HepG2 (cell line): ENCODE data around the gene RGPD3. TPM values are rescaled to one million over a fixed set of nuclear protein-coding genes. Genes with fewer than 3 reads are reported as not detected.

Experiments used
- CEBPB ChIP-seq: IDR thresholded peaks from 2 replicates; pipeline ENCODE4 v1.6.1; 2011; ENCODE audit warnings: low read depth, low read length, improper control_type of control experiment, borderline replicate concordance
- ISX ChIP-seq: sonication (generic); formaldehyde crosslinking; conservative IDR thresholded peaks from 2 replicates; pipeline ENCODE4 v1.5.0; 2020; ENCODE audit warnings: missing genetic modification reagents
- NFIB ChIP-seq: sonication (generic); formaldehyde crosslinking; IDR thresholded peaks from 2 replicates; pipeline ENCODE4 v1.9.0; 2021; ENCODE audit warnings: missing genetic modification reagents, mild to moderate bottlenecking, borderline replicate concordance
- RXRB ChIP-seq: IDR thresholded peaks from 2 replicates; pipeline ENCODE4 v1.6.1; 2016; ENCODE audit warnings: borderline replicate concordance, missing genetic modification reagents, missing compliant biosample characterization
- TCF7L2 ChIP-seq: IDR thresholded peaks from 2 replicates; pipeline ENCODE4 v1.6.1; 2011; ENCODE audit warnings: mild to moderate bottlenecking, low read depth, low read length, moderate library complexity
- ZNF20 ChIP-seq: sonication (generic); formaldehyde crosslinking; IDR thresholded peaks from 2 replicates; pipeline ENCODE4 v1.4.0; 2020; ENCODE audit warnings: mild to moderate bottlenecking, moderate library complexity, missing genetic modification reagents
- ZNF33A ChIP-seq: sonication (generic); formaldehyde crosslinking; IDR thresholded peaks from 2 replicates; pipeline ENCODE4 v1.5.1; 2020; ENCODE audit warnings: missing genetic modification reagents, mild to moderate bottlenecking, moderate library complexity, borderline replicate concordance
- ZNF431 ChIP-seq: sonication (generic); formaldehyde crosslinking; IDR thresholded peaks from 2 replicates; pipeline ENCODE4 v1.9.0; 2022; ENCODE audit warnings: missing genetic modification reagents, low read depth, mild to moderate bottlenecking, borderline replicate concordance
- polyA plus RNA-seq, 8 experiments: library from polyadenylated mRNA; depleted of rRNA in 3 of 8; stranded (reverse) in 7 of 8; unstranded in 1 of 8; fragments of >200 nt; fragmentation: Illumina TruSeq in 4 of 8; extraction: Trizol in 4 of 8; gene quantifications; 2 replicates each; pipeline versions ENCODE4 v1.2.1 to v1.2.3, GENCODE V29; 2011 to 2016; ENCODE audit warnings: low read depth in 4 of 8, missing spikeins in 1 of 8, mixed read lengths in 1 of 8; ENCODE audit not compliant: insufficient read depth in 1 of 8
- total RNA-seq, 5 experiments: library from RNA; depleted of rRNA; stranded (reverse); fragments of >200 nt; fragmentation: Illumina TruSeq; extraction: Trizol; gene quantifications; 2 replicates each; pipeline ENCODE4 v1.2.3, GENCODE V29; 2016; ENCODE audit warnings: low read depth in 1 of 5
- TF ChIP-seq, protein P1 (sequence below): IDR thresholded peaks from 2 replicates; pipeline ENCODE4 v1.6.1; 2012; ENCODE audit warnings: low read length, improper control_type of control experiment
- TF ChIP-seq, protein P2 (sequence below): sonication (generic); formaldehyde crosslinking; conservative IDR thresholded peaks from 2 replicates; pipeline ENCODE4 v1.4.0; 2020; ENCODE audit warnings: missing genetic modification reagents

RGPD3 gene
- total and polyA plus RNA-seq, 2 of the 13 experiments (the other 11 are each of a cell fraction or from before 2014, with no cell fraction given), result 0.13 to 0.24 TPM

DNA sequence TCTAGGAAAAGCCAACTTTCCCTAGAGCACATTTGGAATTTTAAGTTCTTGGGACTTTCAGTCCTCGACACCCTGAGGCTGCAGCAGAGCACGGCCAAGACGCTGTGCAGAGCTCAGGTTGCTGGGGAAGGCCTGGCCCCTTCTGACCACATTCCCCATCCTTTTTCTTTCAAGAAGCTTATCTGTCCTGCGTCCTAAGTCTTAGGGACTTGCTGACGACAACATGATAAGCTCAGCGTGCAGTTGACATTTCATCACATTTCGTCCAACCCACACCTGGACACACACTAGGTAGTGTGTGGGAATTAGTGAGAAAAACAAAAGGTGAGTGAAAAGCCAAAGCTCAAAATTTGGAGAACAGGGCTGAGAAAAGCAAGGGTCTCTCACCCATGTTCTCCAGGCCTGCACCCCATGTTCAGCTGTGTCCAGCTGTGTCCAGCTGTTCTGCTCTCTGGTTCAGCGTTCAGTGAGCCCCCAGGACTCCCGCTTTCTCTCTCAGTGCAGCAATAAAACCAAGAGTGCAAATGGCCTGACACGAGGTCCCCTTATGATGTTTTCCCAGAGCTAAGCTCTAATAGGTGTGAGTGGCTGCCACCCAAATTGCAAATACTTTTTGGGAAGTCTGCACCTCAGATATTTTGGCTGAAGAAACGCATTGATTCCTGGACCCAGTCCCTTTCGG lies 101.9 kb downstream of the RGPD3 start (continued):
- TF ChIP-seq, protein P1, sequence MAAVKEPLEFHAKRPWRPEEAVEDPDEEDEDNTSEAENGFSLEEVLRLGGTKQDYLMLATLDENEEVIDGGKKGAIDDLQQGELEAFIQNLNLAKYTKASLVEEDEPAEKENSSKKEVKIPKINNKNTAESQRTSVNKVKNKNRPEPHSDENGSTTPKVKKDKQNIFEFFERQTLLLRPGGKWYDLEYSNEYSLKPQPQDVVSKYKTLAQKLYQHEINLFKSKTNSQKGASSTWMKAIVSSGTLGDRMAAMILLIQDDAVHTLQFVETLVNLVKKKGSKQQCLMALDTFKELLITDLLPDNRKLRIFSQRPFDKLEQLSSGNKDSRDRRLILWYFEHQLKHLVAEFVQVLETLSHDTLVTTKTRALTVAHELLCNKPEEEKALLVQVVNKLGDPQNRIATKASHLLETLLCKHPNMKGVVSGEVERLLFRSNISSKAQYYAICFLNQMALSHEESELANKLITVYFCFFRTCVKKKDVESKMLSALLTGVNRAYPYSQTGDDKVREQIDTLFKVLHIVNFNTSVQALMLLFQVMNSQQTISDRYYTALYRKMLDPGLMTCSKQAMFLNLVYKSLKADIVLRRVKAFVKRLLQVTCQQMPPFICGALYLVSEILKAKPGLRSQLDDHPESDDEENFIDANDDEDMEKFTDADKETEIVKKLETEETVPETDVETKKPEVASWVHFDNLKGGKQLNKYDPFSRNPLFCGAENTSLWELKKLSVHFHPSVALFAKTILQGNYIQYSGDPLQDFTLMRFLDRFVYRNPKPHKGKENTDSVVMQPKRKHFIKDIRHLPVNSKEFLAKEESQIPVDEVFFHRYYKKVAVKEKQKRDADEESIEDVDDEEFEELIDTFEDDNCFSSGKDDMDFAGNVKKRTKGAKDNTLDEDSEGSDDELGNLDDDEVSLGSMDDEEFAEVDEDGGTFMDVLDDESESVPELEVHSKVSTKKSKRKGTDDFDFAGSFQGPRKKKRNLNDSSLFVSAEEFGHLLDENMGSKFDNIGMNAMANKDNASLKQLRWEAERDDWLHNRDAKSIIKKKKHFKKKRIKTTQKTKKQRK, result no peak
- TF ChIP-seq RXRB (CRISPR knock-in tag) (no peak), ZNF20 (CRISPR knock-in tag) (no peak), ZNF33A (CRISPR knock-in tag) (no peak), ISX (CRISPR knock-in tag) (no peak), CEBPB (no peak), TCF7L2 (no peak), ZNF431 (CRISPR knock-in tag) (no peak), NFIB (CRISPR knock-in tag) (no peak)
- TF ChIP-seq, protein P2, sequence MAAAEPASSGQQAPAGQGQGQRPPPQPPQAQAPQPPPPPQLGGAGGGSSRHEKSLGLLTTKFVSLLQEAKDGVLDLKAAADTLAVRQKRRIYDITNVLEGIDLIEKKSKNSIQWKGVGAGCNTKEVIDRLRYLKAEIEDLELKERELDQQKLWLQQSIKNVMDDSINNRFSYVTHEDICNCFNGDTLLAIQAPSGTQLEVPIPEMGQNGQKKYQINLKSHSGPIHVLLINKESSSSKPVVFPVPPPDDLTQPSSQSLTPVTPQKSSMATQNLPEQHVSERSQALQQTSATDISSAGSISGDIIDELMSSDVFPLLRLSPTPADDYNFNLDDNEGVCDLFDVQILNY (CRISPR knock-in tag), result no peak
